Coronary artery (tissue), 2 donors: ENCODE measurements around the gene MSI2.

Experiments
- DNase-seq: peaks from one replicate; pipeline ENCODE4 v3.0.0-alpha.2; 2017; ENCODE audit warnings: low spot score
- H3K27ac ChIP-seq, 2 donors: fragments of 200-600 bp; sonication (generic); one replicate each; pipeline ENCODE4 v1.5.1; 2016 to 2019
- H3K4me3 ChIP-seq: fragments of 200-600 bp; sonication (generic); 2 replicates; pipeline ENCODE4 v1.5.1; 2016; ENCODE audit warnings: mild to moderate bottlenecking, moderate library complexity
- CTCF ChIP-seq: fragments of 200-600 bp; sonication (generic); IDR thresholded peaks from one replicate; pipeline ENCODE4 v1.5.1; 2019; ENCODE audit warnings: antibody characterized with exemption

Gene MSI2

GRCh38 chr17:57691939-57692338, 435.6 kb downstream of the MSI2 start:
- no peak for DNase-seq
- H3K4me3 ChIP-seq = no peak overlapping the region
- H3K27ac ChIP-seq = no peak overlapping the region
- no peak for TF ChIP-seq CTCF

- no peak for TF ChIP-seq CTCF
- no peak for DNase-seq
- no peak overlapping the region for H3K4me3 ChIP-seq
- no peak overlapping the region for H3K27ac ChIP-seq
Measured at GRCh38 chr17:57692770-57693169, 436.4 kb downstream of the MSI2 start.

- Histone ChIP-seq H3K4me3 (no peak overlapping the region), H3K27ac (no peak overlapping the region)
- no peak for DNase-seq
Measured at GRCh38 chr17:57694051-57694450, 437.7 kb downstream of the MSI2 start.

GRCh38 chr17:57696050-57696449, 439.7 kb downstream of the MSI2 start:
- DNase-seq = no peak
- no peak for TF ChIP-seq CTCF

More at GRCh38 chr17:57694051-57694450, 437.7 kb downstream of the MSI2 start:
- no peak for TF ChIP-seq CTCF

GRCh38 chr17:57697197-57697596, 440.9 kb downstream of the MSI2 start:
- Histone ChIP-seq H3K27ac (no peak overlapping the region), H3K4me3 (no peak overlapping the region)
- DNase-seq = no peak
- no peak for TF ChIP-seq CTCF

More at GRCh38 chr17:57696050-57696449, 439.7 kb downstream of the MSI2 start:
- H3K4me3 ChIP-seq = no peak overlapping the region
- no peak overlapping the region for H3K27ac ChIP-seq

GRCh38 chr17:57697891-57698711, 441.8 kb downstream of the MSI2 start:
- TF ChIP-seq CTCF = no peak
- Histone ChIP-seq H3K4me3 (no peak overlapping the region), H3K27ac (no peak overlapping the region)
- no peak for DNase-seq

GRCh38 chr17:57699751-57700219, 443.5 kb downstream of the MSI2 start:
- no peak overlapping the region for H3K4me3 ChIP-seq
- DNase-seq = no peak
- TF ChIP-seq CTCF = no peak
- H3K27ac ChIP-seq = no peak overlapping the region
